Fibroblast of peridontal ligament (primary cell): Measurements from ENCODE around the gene UBE2QL1.
A peak's percentile ranks its signal among the peaks of the same experiment; 100 is the strongest.

Experiments used
- DNase-seq: peaks from one replicate; pipeline ENCODE4 v3.0.0-alpha.2; 2010; ENCODE audit errors: extremely low read depth

Gene UBE2QL1, protein sequence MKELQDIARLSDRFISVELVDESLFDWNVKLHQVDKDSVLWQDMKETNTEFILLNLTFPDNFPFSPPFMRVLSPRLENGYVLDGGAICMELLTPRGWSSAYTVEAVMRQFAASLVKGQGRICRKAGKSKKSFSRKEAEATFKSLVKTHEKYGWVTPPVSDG

DNA sequence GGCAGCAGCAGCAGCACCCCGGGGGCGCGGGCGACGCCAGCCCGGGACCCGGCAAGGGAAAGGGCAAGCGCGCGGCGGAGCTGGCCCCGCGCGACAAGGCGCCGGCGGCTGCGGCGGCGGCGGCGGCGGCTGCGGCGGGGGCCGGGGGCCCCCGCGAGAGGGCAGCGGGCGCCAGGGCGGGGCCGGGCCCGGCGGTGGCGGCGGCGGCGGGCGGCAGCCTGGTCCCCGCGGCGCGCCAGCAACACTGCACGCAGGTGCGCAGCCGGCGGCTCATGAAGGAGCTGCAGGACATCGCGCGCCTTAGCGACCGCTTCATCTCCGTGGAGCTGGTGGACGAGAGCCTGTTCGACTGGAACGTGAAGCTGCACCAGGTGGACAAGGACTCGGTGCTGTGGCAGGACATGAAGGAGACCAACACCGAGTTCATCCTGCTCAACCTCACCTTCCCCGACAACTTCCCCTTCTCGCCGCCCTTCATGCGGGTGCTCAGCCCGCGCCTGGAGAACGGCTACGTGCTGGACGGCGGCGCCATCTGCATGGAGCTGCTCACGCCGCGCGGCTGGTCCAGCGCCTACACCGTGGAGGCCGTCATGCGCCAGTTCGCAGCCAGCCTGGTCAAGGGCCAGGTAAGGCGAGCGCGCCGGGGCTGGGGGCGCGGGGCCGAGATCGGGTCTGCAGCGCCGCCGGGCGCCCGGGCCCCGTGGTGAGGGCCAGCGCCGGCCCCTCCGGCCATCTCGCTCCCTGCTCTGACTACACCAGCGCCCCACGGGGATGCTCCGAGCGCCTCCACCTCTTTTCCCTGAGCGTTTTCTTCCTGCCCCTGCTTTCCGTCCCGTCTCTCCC lies at the start of gene UBE2QL1:
TSS of gene UBE2QL1 (plus strand) at position 238 of the 843 bp plus-strand sequence. CDS start at position 273, 35 bp downstream.
- DNase-seq, result peak; percentile 0

DNA sequence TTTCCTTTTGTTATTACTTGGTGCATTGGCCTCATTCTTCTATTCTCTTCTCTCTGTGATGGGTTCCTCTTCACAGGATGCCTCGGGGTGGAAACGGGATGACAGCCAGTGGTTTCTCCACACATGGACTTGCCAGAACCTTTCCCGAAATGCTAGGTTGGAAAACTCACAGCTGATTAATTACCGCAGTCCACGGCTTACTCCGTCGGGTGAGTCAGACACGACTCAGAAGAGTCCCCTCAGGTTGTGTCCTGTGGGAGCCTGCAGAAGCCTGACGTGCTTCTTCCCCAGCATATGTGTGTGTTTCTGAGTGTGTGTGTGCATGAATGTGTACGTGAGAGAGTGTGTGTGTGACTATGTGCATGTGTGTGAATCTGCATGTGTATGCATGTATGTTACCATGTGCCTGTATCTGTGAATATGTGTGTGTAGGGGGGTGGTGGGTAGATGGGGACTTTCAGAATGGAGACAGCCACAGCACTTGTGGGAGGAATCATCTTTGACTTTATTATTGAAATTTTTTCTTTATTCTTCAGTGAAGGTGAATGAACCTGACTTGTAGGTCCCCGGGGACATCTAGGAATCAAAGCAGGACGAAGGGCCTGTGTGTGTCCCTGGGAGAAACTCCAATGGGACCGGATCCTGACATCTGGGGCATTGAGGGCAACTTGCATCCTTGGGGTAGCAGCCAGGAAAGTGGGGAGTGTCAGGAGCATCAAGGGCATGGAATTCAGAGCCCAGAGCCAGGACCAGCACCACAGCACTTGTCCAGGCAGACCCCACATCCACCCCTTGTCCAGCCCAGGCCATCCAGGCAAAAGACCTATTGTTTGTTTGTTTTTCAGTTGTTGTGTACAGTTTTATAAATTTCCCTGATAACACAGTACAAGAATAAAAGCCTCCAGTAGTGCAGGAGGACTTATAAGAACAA lies 48.4 kb upstream of the UBE2QL1 start:
- peak; percentile 5 for DNase-seq

DNA sequence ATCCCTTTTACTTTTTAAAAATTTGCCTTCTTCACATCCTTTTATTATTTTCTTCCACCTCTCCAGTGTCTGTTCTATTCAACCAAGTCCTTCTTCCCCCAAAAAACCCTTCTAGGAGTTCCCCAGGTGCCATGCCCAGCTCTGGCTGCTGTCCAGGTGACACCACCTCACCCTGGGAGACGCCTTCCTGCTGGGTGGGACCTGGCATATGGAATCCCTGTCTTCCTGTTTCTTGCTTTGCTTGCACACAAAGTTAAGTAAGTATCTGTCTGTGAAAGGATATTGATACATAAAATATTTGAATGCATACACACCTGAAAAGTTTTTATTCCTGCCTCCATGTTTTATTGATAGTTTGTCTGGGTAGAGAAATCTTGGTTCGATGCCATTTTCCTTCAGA lies 47.2 kb upstream of the UBE2QL1 start:
- no peak for DNase-seq

GRCh38 chr5:6402939-6403338 lies 45.7 kb upstream of the UBE2QL1 start:
- DNase-seq, result no peak

DNA sequence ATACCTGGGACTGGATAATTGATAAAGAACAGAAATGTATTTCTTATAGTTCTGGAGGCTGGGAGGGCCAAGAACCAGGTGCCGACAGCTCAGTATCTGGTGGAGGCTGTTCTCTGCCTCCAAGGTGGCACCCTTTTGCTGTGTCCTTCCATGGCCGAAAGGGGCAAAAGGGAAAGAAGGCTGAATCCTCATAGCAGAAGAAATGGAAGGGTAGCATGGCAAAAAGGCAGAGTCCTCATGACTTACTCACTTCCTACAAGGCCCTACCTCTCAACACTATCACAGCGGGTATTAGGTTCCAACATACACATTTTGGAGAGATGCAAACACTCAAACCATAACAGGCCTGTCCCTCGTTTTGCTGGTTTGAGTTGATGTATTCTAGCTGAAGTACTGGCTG lies 45.2 kb upstream of the UBE2QL1 start:
- DNase-seq, result no peak

GRCh38 chr5:6404129-6404528 lies 44.5 kb upstream of the UBE2QL1 start:
- DNase-seq, result peak; percentile 2

- DNase-seq, result no peak
Observed at GRCh38 chr5:6405591-6405990, 43.1 kb upstream of the UBE2QL1 start.

DNA sequence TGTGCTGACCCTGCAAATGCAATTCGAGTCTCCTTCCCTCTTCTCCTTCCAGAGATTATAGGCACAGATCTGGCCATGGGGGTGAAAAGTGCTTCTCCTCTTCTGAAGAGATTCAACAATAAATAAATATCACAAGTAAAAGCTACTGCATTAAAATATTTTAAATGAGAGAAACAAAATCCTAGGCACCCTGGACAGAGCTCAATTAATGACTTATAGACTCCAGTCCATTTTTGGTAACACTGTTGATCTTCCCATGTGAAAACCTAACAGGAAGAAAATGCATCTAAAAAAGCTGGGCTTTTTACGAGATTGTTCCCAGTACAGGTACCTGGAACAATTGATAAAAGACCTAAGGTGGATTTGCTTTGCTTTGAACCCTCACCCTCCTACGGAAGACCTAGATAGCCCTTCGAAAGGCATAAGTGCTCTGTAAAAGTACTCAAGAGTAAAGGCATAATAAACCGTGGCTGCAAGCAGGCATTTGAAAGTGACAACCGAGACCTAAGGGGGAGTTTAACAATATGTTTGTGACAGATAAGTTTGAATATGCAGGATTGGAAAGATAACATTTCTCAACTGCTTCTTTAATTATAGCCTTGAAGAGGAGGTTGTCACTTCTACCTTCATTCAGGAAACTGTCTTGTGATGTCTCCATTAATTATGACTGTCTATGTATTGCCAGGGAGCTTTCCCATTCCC lies 41.0 kb upstream of the UBE2QL1 start:
- no peak for DNase-seq

- no peak for DNase-seq
Observed at GRCh38 chr5:6408260-6408596, 40.4 kb upstream of the UBE2QL1 start.

DNA sequence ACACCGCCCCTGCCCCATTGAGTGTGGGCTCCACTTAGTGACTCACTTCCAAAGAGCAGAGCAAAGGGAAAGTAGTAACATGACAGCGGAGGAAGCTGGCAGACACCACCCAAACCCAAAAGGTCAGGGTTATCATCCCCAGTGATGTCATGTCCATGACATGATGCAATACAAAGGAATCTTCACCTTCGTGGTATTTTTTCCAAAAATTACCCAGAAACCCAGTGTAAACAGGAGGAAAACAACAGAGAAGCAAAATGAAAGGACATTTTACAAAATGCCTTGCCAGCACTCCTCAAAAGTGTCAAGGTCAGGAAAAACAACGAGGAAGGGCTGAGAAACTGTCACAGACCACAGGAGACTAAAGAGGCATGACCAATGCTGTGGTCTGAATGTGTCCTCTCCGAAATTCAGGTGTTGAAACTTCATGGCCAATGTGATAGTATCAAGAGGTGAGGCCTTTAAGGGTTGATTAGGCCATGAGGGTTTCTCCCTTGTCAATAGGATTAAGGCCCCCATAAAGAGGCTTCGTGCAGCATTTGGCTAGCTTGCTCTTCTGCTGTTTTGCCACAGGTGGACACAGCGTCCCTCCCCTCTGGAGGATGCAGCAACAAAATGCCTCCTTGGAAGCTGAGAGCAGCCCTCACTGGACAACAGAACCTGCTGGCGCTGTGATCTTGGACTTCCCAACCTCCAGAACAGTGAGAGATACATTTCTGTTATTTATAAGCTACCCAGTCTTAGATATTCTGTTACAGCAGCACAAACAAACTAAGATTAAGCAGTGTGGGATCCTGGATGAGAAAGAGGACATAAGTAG lies 39.8 kb upstream of the UBE2QL1 start:
- DNase-seq, result no peak

DNA sequence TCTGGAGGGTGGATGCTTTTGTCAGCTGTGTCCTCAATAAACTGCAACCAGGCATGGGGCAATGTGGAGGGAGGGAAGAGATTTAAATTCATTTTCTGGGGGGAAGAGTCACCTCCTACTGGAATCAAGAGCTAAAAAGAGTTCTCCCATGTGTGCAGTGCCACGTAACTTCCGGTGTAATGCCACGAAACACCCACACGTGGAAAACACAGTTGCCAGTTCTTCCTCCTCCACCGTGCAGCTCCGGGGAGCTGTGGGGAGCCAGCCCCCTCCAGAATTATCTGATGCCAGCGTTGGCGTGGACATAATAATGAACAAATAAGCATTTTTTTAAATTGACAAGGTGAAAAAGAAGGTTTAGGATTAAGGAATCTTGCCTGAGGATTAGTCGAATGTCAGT lies 38.2 kb upstream of the UBE2QL1 start:
- DNase-seq, result no peak

DNA sequence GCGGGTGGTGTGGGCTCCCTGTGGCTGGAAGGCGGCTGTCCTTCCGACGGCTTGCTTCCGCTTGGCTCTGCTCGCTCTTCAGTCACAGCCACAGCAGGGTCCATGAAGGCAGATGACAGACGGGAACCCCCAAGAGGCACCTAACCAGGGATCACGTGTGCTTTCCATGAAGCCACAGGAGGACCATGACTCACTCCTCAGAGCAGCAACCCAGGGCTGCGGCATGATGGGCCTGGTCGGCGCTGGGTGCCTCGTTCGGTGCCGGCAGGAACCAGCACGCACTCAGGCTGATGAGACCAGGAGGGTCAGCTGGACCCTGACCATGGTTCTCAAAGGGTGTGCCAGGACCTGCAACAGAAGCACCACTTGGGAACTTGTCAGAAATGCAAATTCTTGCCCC lies 37.5 kb upstream of the UBE2QL1 start:
- DNase-seq, result no peak

DNA sequence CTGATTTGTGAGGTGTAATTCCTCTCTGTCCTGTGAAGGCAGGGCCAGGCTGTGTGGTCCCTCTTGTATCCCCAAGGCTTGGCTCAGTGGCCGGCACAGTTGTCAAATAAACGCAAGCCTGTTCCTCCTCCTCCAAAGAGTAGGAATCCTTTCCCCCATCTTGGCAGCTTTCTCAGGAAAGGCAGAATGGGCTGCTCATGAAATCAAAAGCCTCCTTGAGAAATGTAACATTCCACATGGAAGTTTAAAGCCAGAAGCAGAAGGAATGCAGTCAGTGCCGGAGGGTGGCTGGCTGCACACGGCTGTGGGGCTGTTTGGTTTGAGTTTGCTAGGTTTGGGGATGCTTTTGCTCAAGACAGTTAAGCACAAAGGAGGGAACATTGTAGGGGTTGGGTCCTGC lies 35.8 kb upstream of the UBE2QL1 start:
- DNase-seq, result no peak

DNA sequence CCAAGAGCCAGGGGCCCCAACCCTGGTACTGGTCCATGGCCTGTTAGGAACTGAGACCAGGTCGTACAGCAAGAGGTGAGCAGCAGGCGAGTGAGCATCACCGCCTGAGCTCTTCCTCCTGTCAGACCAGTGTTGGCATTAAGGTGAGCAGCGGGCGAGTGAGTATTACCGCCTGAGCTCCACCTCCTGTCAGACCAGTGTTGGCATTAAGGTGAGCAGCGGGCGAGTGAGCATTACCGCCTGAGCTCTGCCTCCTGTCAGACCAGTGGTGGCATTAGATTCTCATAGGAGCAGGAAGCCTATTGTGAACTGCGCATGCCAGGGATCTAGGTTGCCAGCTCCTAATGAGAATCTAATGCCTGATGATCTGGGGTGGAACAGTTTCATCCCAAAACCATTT lies 31.0 kb upstream of the UBE2QL1 start:
- no peak for DNase-seq

GRCh38 chr5:6418679-6419276 lies 29.9 kb upstream of the UBE2QL1 start:
- DNase-seq, result no peak

- DNase-seq, result no peak
Observed at GRCh38 chr5:6419340-6419852, 29.3 kb upstream of the UBE2QL1 start.

GRCh38 chr5:6423327-6424109 lies 25.1 kb upstream of the UBE2QL1 start:
- no peak for DNase-seq

- DNase-seq, result no peak
Observed at GRCh38 chr5:6424110-6424659, 24.5 kb upstream of the UBE2QL1 start.

- DNase-seq, result no peak
Observed at GRCh38 chr5:6424700-6425099, 24.0 kb upstream of the UBE2QL1 start.
